HepG2 (cell line): ENCODE measurements around the gene KIF19. TPM values are rescaled to one million over a fixed set of nuclear protein-coding genes. Genes with fewer than 3 reads are reported as not detected.

Source experiments
- ATAC-seq: fragments of 200-7000 bp; cut with Tn5 transposase; 3 replicates; pipeline ENCODE4 v1.9.1; 2020; ENCODE audit warnings: mild to moderate bottlenecking, moderate library complexity
- BruUV-seq: library from RNA; stranded (reverse); fragments of 400-500 nt; replicated peaks from 2 replicates; lab custom pipeline; 2021; lab: Mats Ljungman, UMichigan
- CTCF ChIA-PET: fragments of 300-600 bp; formaldehyde crosslinking; extraction: SDS; loops from one replicate; lab custom pipeline; 2021; ENCODE audit warnings: low total read pairs, inconsistent platforms, low intra/inter-chr PET ratio; lab: Yijun Ruan, JAX
- POLR2A ChIA-PET: fragments of 350-600 bp; sonication (Branson Sonifier 250); formaldehyde crosslinking; loops from one replicate; lab custom pipeline; 2020; ENCODE audit warnings: antibody characterized with exemption, inconsistent platforms; lab: Yijun Ruan, JAX
- DNase-seq: peaks from one replicate; pipeline ENCODE4 v3.0.0-alpha.2; 2015; ENCODE audit warnings: low spot score
- FAIRE-seq: peaks from 3 replicates; lab custom pipeline; 2011; peaks lifted over from hg19 to GRCh38; lab: Jason Lieb, UNC
- H2AFZ ChIP-seq: one replicate; pipeline ENCODE4 v1.6.1; 2011; ENCODE audit warnings: low read length, inconsistent platforms
- H3K27ac ChIP-seq: fragments of 300-600 bp; 3 replicates; pipeline ENCODE4 v1.8.0; 2011; ENCODE audit warnings: mixed run types, mild to moderate bottlenecking, mixed read lengths, low read length, inconsistent platforms; ENCODE audit not compliant: insufficient read depth; ENCODE audit errors: extremely low read length
- H3K27me3 ChIP-seq, 2 experiments: fragments of 200-600 bp in 1 of 2; 2 replicates in 1 of 2; 3 replicates in 1 of 2; pipeline versions ENCODE4 v1.6.0 to v1.8.0; 2011; ENCODE audit warnings: low read length in 2 of 2, mild to moderate bottlenecking in 2 of 2, moderate library complexity in 2 of 2, inconsistent platforms in 1 of 2; ENCODE audit not compliant: insufficient read depth in 2 of 2, control insufficient read depth in 1 of 2
- H3K36me3 ChIP-seq, 2 experiments: fragments of 200-600 bp in 1 of 2; replicated peaks in 1 of 2; 2 replicates in 1 of 2; 3 replicates in 1 of 2; pipeline versions ENCODE4 v1.5.1 to v1.8.0; 2011; ENCODE audit warnings: low read length in 2 of 2, inconsistent platforms in 1 of 2; ENCODE audit not compliant: insufficient read depth in 2 of 2, control insufficient read depth in 1 of 2
- H3K4me1 ChIP-seq: 2 replicates; pipeline ENCODE4 v1.5.1; 2012; ENCODE audit warnings: low read length, inconsistent platforms; ENCODE audit not compliant: insufficient read depth
- H3K4me2 ChIP-seq: 2 replicates; pipeline ENCODE4 v1.6.0; 2011; ENCODE audit warnings: low read depth, low read length, inconsistent platforms
- H3K4me3 ChIP-seq, 3 experiments: fragments of 200-600 bp in 1 of 3; sonication (generic), shearing (Covaris generic) in 1 of 3; replicated peaks in 1 of 3; 2 replicates each; pipeline ENCODE4 v1.5.1; 2011 to 2016; ENCODE audit warnings: low read length in 3 of 3, inconsistent platforms in 2 of 3, low read depth in 2 of 3, mild to moderate bottlenecking in 2 of 3, control low read depth in 1 of 3, mixed read lengths in 1 of 3; ENCODE audit not compliant: insufficient read depth in 1 of 3
- H3K79me2 ChIP-seq: one replicate; pipeline ENCODE4 v1.6.1; 2011; ENCODE audit warnings: low read length, inconsistent platforms; ENCODE audit not compliant: insufficient read depth
- H3K9ac ChIP-seq: 2 replicates; pipeline ENCODE4 v1.6.0; 2011; ENCODE audit warnings: mild to moderate bottlenecking, low read depth, low read length, inconsistent platforms; ENCODE audit not compliant: insufficient read depth
- H3K9me3 ChIP-seq: 2 replicates; pipeline ENCODE4 v1.5.1; 2012; ENCODE audit warnings: mild to moderate bottlenecking, low read length
- H4K20me1 ChIP-seq: 2 replicates; pipeline ENCODE4 v1.6.0; 2011; ENCODE audit warnings: inconsistent platforms, mild to moderate bottlenecking, low read length, moderate library complexity; ENCODE audit not compliant: insufficient read depth
- CEBPG ChIP-seq: IDR thresholded peaks from 2 replicates; pipeline ENCODE4 v1.6.1; 2016
- CREM ChIP-seq, 2 experiments: sonication (generic) in 1 of 2; formaldehyde crosslinking in 1 of 2; IDR thresholded peaks; 2 replicates each; pipeline versions ENCODE4 v1.4.0 to v1.6.1; 2016 to 2020; ENCODE audit warnings: antibody characterized with exemption in 1 of 2, mild to moderate bottlenecking in 1 of 2, missing genetic modification reagents in 1 of 2
- MEF2D ChIP-seq: sonication (generic); formaldehyde crosslinking; IDR thresholded peaks from 2 replicates; pipeline ENCODE4 v1.5.1; 2020; ENCODE audit warnings: mild to moderate bottlenecking, missing genetic modification reagents
- MEIS1 ChIP-seq: sonication (generic); formaldehyde crosslinking; IDR thresholded peaks from 2 replicates; pipeline ENCODE4 v1.9.0; 2021; ENCODE audit warnings: mild to moderate bottlenecking, missing genetic modification reagents, moderate library complexity, borderline replicate concordance
- TFDP2 ChIP-seq: sonication (generic); formaldehyde crosslinking; IDR thresholded peaks from 2 replicates; pipeline ENCODE4 v1.4.0; 2020; ENCODE audit warnings: missing genetic modification reagents
- THAP11 ChIP-seq: IDR thresholded peaks from 2 replicates; pipeline ENCODE4 v1.6.1; 2016; ENCODE audit warnings: missing biosample characterization, missing genetic modification reagents
- TIGD3 ChIP-seq: sonication (generic); formaldehyde crosslinking; IDR thresholded peaks from 2 replicates; pipeline ENCODE4 v1.5.1; 2020; ENCODE audit warnings: mild to moderate bottlenecking, missing genetic modification reagents, borderline replicate concordance
- YEATS4 ChIP-seq: sonication (generic); formaldehyde crosslinking; IDR thresholded peaks from 2 replicates; pipeline ENCODE4 v1.4.0; 2020; ENCODE audit warnings: missing genetic modification reagents, borderline replicate concordance
- ZBTB49 ChIP-seq: sonication (generic); formaldehyde crosslinking; IDR thresholded peaks from 2 replicates; pipeline ENCODE4 v1.4.0; 2020; ENCODE audit warnings: missing genetic modification reagents, borderline replicate concordance
- ZFX ChIP-seq: sonication (generic); formaldehyde crosslinking; IDR thresholded peaks from 2 replicates; pipeline ENCODE4 v1.4.0; 2020; ENCODE audit warnings: mild to moderate bottlenecking, low read depth, missing genetic modification reagents, moderate library complexity
- ZMYM2 ChIP-seq: sonication (generic); formaldehyde crosslinking; IDR thresholded peaks from 2 replicates; pipeline ENCODE4 v1.8.0; 2022; ENCODE audit warnings: mild to moderate bottlenecking, missing genetic modification reagents
- ZNF180 ChIP-seq: sonication (generic); formaldehyde crosslinking; IDR thresholded peaks from 2 replicates; pipeline ENCODE4 v1.4.0; 2020; ENCODE audit warnings: low read depth, missing genetic modification reagents, borderline replicate concordance
- ZNF3 ChIP-seq: IDR thresholded peaks from 2 replicates; pipeline ENCODE4 v1.7.0; 2017; ENCODE audit warnings: inconsistent platforms
- ZNF343 ChIP-seq: sonication (generic); formaldehyde crosslinking; IDR thresholded peaks from 2 replicates; pipeline ENCODE4 v1.4.0; 2020; ENCODE audit warnings: mild to moderate bottlenecking, missing genetic modification reagents
- ZNF639 ChIP-seq: conservative IDR thresholded peaks from 2 replicates; pipeline ENCODE4 v1.6.1; 2018; ENCODE audit warnings: missing genetic modification reagents
- ZNF703 ChIP-seq: sonication (generic); formaldehyde crosslinking; IDR thresholded peaks from 2 replicates; pipeline ENCODE4 v1.5.1; 2020; ENCODE audit warnings: missing genetic modification reagents, mild to moderate bottlenecking, moderate library complexity, borderline replicate concordance
- ZNF709 ChIP-seq: sonication (generic); formaldehyde crosslinking; IDR thresholded peaks from 2 replicates; pipeline ENCODE4 v1.5.0; 2020; ENCODE audit warnings: mild to moderate bottlenecking, missing genetic modification reagents
- WGBS: methylation state at CpG from one replicate; pipeline ENCODE4 v1.1.6; 2017; ENCODE audit warnings: low lambda C conversion rate; 5-methylcytosine and 5-hydroxymethylcytosine counted together
- in situ Hi-C: cut with HindIII; loops from 2 replicates; pipeline ENCODE4 v1.10.0; 2017; ENCODE audit warnings: low pct_unique_long_range_greater_than_20kb; ENCODE audit not compliant: extremely low pct_ligation_motif_present
- intact Hi-C: fragments of 100-400 bp; cut with micrococcal nuclease; formaldehyde crosslinking; loops from one replicate; pipeline ENCODE4 v1.10.0; 2022; ENCODE audit not compliant: unreplicated experiment
- polyA plus RNA-seq, 8 experiments: library from polyadenylated mRNA; depleted of rRNA in 3 of 8; stranded (reverse) in 7 of 8; unstranded in 1 of 8; fragments of >200 nt; fragmentation: Illumina TruSeq in 4 of 8; extraction: Trizol in 4 of 8; gene quantifications; 2 replicates each; pipeline versions ENCODE4 v1.2.1 to v1.2.3, GENCODE V29; 2011 to 2016; ENCODE audit warnings: low read depth in 4 of 8, missing spikeins in 1 of 8, mixed read lengths in 1 of 8; ENCODE audit not compliant: insufficient read depth in 1 of 8
- total RNA-seq, 5 experiments: library from RNA; depleted of rRNA; stranded (reverse); fragments of >200 nt; fragmentation: Illumina TruSeq; extraction: Trizol; gene quantifications; 2 replicates each; pipeline ENCODE4 v1.2.3, GENCODE V29; 2016; ENCODE audit warnings: low read depth in 1 of 5
- TF ChIP-seq, protein P1 (sequence below): fragments of 450-650 bp; IDR thresholded peaks from 2 replicates; pipeline ENCODE4 v1.6.1; 2017

The KIF19 gene
- total and polyA plus RNA-seq, 2 of the 13 experiments (the other 11 are each of a cell fraction or from before 2014, with no cell fraction given), result not detected

DNA sequence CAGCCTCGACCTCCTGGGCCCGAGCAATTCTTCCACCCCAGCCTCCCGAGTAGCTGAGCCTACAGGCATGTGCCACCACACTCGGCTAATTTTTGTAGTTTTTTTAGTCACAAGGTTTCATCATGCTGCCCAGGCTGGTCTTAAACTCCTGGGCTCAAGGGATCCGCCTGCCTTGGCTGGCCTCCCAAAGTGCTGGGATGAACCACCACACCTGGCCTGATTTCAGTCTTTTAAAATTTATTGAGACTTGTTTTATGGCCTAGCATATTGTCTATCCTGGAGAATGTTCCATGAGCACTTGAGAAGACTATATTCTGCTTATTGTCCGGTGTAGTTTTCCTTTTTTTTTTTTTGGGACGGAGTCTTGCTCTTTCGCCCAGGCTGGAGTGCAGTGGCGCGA, 33.5 kb upstream of the KIF19 start:
- Histone ChIP-seq H3K4me1 (peaks cover 8% of the 10 kb centered on the region; the same call in 1 of the 2 replicates), H3K36me3 (no peaks in the 10 kb centered on the region), H3K27ac (no peak overlapping the region), H3K4me2 (no peak overlapping the region), H3K79me2 (no peaks in the 10 kb centered on the region), H3K9me3 (no peaks in the 10 kb centered on the region), H4K20me1 (no peaks in the 10 kb centered on the region), H3K4me3 (no peak overlapping the region), H3K9ac (no peak overlapping the region), H3K27me3 (peaks cover 3 to 21% of the 10 kb centered on the region in 2 experiments; a peak in 3 of 5 replicates), H2AFZ (no peak overlapping the region)
- in situ Hi-C loops, result no loop called here
- 53% methylated on average over 10 of the region's 10 CpGs for WGBS
- ChIA-PET CTCF (no interaction called here), POLR2A (no interaction called here)
- ATAC-seq (no peak), DNase-seq (no peak), FAIRE-seq (no peak)
- intact Hi-C loops, result no loop called here
- no TSS peak for BruUV-seq
- TF ChIP-seq ZNF639 (CRISPR knock-in tag), result no peak
- no peak for TF ChIP-seq CEBPG
- no peak for TF ChIP-seq ZBTB49
- TF ChIP-seq ZNF3 (CRISPR knock-in tag), result no peak
- no peak for TF ChIP-seq MEIS1 (CRISPR knock-in tag)
- no peak for TF ChIP-seq ZNF709 (CRISPR knock-in tag)
- no peak for TF ChIP-seq ZNF180 (CRISPR knock-in tag)
- TF ChIP-seq THAP11 (CRISPR knock-in tag), result no peak
- TF ChIP-seq ZFX (CRISPR knock-in tag), result no peak
- TF ChIP-seq YEATS4 (CRISPR knock-in tag), result no peak
- no peak for TF ChIP-seq ZNF343
- TF ChIP-seq, protein P1, sequence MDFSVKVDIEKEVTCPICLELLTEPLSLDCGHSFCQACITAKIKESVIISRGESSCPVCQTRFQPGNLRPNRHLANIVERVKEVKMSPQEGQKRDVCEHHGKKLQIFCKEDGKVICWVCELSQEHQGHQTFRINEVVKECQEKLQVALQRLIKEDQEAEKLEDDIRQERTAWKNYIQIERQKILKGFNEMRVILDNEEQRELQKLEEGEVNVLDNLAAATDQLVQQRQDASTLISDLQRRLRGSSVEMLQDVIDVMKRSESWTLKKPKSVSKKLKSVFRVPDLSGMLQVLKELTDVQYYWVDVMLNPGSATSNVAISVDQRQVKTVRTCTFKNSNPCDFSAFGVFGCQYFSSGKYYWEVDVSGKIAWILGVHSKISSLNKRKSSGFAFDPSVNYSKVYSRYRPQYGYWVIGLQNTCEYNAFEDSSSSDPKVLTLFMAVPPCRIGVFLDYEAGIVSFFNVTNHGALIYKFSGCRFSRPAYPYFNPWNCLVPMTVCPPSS, result no peak
- TF ChIP-seq CREM (IDR thresholded peaks at IDR 0.05), result no peak
- TF ChIP-seq CREM (CRISPR knock-in tag; IDR thresholded peaks at IDR 0.05), result no peak
- TF ChIP-seq TIGD3 (CRISPR knock-in tag), result no peak
- TF ChIP-seq TFDP2, result no peak
- no peak for TF ChIP-seq MEF2D (CRISPR knock-in tag)
- TF ChIP-seq ZNF703, result no peak
- no peak for TF ChIP-seq ZMYM2 (CRISPR knock-in tag)
